ENCODE data around the gene TRAF2.

Gene TRAF2

GRCh38 chr9:136850866-136851775, 35.2 kb upstream of the TRAF2 start:
- DNase-seq (ENCODE audit: insufficient read length) = no peak
- TF ChIP-seq TAF1 (IDR thresholded peaks at IDR 0.05; ENCODE audit: borderline replicate concordance, low read depth, low read length) (no peak), POLR2AphosphoS5 (IDR thresholded peaks at IDR 0.05; ENCODE audit: low read depth, low read length) (no peak), POLR2A (IDR thresholded peaks at IDR 0.05; ENCODE audit: low read depth, low read length) (peak; percentile 35; the same call in 1 of the 2 replicates)
- FAIRE-seq = no peak

- TF ChIP-seq POLR2AphosphoS5 (IDR thresholded peaks at IDR 0.05; ENCODE audit: low read depth, low read length) (no peak), POLR2A (IDR thresholded peaks at IDR 0.05; ENCODE audit: low read depth, low read length) (0 out of 2 replicates have a peak, but pooled peaks have one; percentile 6), TAF1 (IDR thresholded peaks at IDR 0.05; ENCODE audit: borderline replicate concordance, low read depth, low read length) (no peak)
- FAIRE-seq (no peak), DNase-seq (ENCODE audit: insufficient read length) (no peak)
Observed at GRCh38 chr9:136851941-136852663, 34.2 kb upstream of the TRAF2 start, which contains the start of gene MAMDC4. TSS of gene MAMDC4 (plus strand) at chr9:136852346. CDS start at chr9:136852417, 71 bp downstream.

GRCh38 chr9:136852664-136853595, 33.4 kb upstream of the TRAF2 start:
- DNase-seq (ENCODE audit: insufficient read length) = no peak
- FAIRE-seq = no peak
- TF ChIP-seq TAF1 (IDR thresholded peaks at IDR 0.05; ENCODE audit: borderline replicate concordance, low read depth, low read length) = no peak
- TF ChIP-seq POLR2A (IDR thresholded peaks at IDR 0.05; ENCODE audit: low read depth, low read length) = no peak
- no peak for TF ChIP-seq POLR2AphosphoS5 (IDR thresholded peaks at IDR 0.05; ENCODE audit: low read depth, low read length)

GRCh38 chr9:136853596-136854112, 32.7 kb upstream of the TRAF2 start:
- FAIRE-seq (peak; percentile 88), DNase-seq (ENCODE audit: insufficient read length) (no peak)
- TF ChIP-seq TAF1 (IDR thresholded peaks at IDR 0.05; ENCODE audit: borderline replicate concordance, low read depth, low read length) (no peak), POLR2AphosphoS5 (IDR thresholded peaks at IDR 0.05; ENCODE audit: low read depth, low read length) (no peak), POLR2A (IDR thresholded peaks at IDR 0.05; ENCODE audit: low read depth, low read length) (no peak)

- no peak for TF ChIP-seq POLR2AphosphoS5 (IDR thresholded peaks at IDR 0.05; ENCODE audit: low read depth, low read length)
- TF ChIP-seq POLR2A (IDR thresholded peaks at IDR 0.05; ENCODE audit: low read depth, low read length) = no peak
- no peak for TF ChIP-seq TAF1 (IDR thresholded peaks at IDR 0.05; ENCODE audit: borderline replicate concordance, low read depth, low read length)
- FAIRE-seq (no peak), DNase-seq (ENCODE audit: insufficient read length) (no peak)
Observed at GRCh38 chr9:136854113-136854841, 32.0 kb upstream of the TRAF2 start.

- no peak for DNase-seq (ENCODE audit: insufficient read length)
- no peak for FAIRE-seq
- no peak for TF ChIP-seq POLR2AphosphoS5 (IDR thresholded peaks at IDR 0.05; ENCODE audit: low read depth, low read length)
- TF ChIP-seq TAF1 (IDR thresholded peaks at IDR 0.05; ENCODE audit: borderline replicate concordance, low read depth, low read length) = no peak
- no peak for TF ChIP-seq POLR2A (IDR thresholded peaks at IDR 0.05; ENCODE audit: low read depth, low read length)
Observed at GRCh38 chr9:136854842-136855460, 31.4 kb upstream of the TRAF2 start.

- FAIRE-seq (no peak), DNase-seq (ENCODE audit: insufficient read length) (no peak)
- TF ChIP-seq POLR2A (IDR thresholded peaks at IDR 0.05; ENCODE audit: low read depth, low read length) = no peak
- no peak for TF ChIP-seq POLR2AphosphoS5 (IDR thresholded peaks at IDR 0.05; ENCODE audit: low read depth, low read length)
- TF ChIP-seq TAF1 (IDR thresholded peaks at IDR 0.05; ENCODE audit: borderline replicate concordance, low read depth, low read length) = no peak
Observed at GRCh38 chr9:136855461-136856078, 30.7 kb upstream of the TRAF2 start.

GRCh38 chr9:136856079-136856476, 30.2 kb upstream of the TRAF2 start:
- no peak for FAIRE-seq
- TF ChIP-seq TAF1 (IDR thresholded peaks at IDR 0.05; ENCODE audit: borderline replicate concordance, low read depth, low read length) (no peak), POLR2A (IDR thresholded peaks at IDR 0.05; ENCODE audit: low read depth, low read length) (no peak), POLR2AphosphoS5 (IDR thresholded peaks at IDR 0.05; ENCODE audit: low read depth, low read length) (no peak)

GRCh38 chr9:136856541-136857141, 29.7 kb upstream of the TRAF2 start:
- no peak for FAIRE-seq
- DNase-seq (ENCODE audit: insufficient read length) = no peak
- TF ChIP-seq TAF1 (IDR thresholded peaks at IDR 0.05; ENCODE audit: borderline replicate concordance, low read depth, low read length) (no peak), POLR2AphosphoS5 (IDR thresholded peaks at IDR 0.05; ENCODE audit: low read depth, low read length) (no peak), POLR2A (IDR thresholded peaks at IDR 0.05; ENCODE audit: low read depth, low read length) (no peak)

More at GRCh38 chr9:136856079-136856476, 30.2 kb upstream of the TRAF2 start:
- no peak for DNase-seq (ENCODE audit: insufficient read length)

All from GM12892 (cell line).